ENCODE results near the gene AGT. TPM values are rescaled to one million over a fixed set of nuclear protein-coding genes. Genes with fewer than 3 reads are reported as not detected.
A peak's percentile ranks its signal among the peaks of the same experiment; 100 is the strongest.

The AGT gene
- total RNA-seq, 1 experiment from 2014 or later = not detected

- DNase-seq = no peak
- Histone ChIP-seq H3K4me2 (no peak overlapping the region), H4K20me1 (ENCODE audit: insufficient read depth) (no peaks in the 10 kb centered on the region), H3F3A (ENCODE audit: insufficient read depth, low read depth) (no peaks in the 10 kb centered on the region), H3K36me3 (ENCODE audit: low read depth) (no peaks in the 10 kb centered on the region), H3K9me2 (ENCODE audit: insufficient read depth) (no peaks in the 10 kb centered on the region), H3K27me3 (ENCODE audit: insufficient read depth, low read depth) (no peaks in the 10 kb centered on the region), H3K79me2 (ENCODE audit: low read depth) (no peaks in the 10 kb centered on the region), H3K4me3 (no peak overlapping the region), H3K27ac (no peak overlapping the region), H3K9me3 (ENCODE audit: insufficient read depth, low read depth) (0 out of 2 replicates have a peak, but pooled peaks cover 3% of the 10 kb centered on the region), H3K4me1 (replicated peaks; ENCODE audit: insufficient read depth) (peaks cover 10% of the 10 kb centered on the region), H2AFZ (no peak overlapping the region)
- ChIA-PET CTCF (no interaction called here), POLR2A (ENCODE audit: unreplicated experiment) (no interaction called here)
- TF ChIP-seq EZH2 (IDR thresholded peaks at IDR 0.05; ENCODE audit: low read depth) = no peak
- TF ChIP-seq, protein P1, sequence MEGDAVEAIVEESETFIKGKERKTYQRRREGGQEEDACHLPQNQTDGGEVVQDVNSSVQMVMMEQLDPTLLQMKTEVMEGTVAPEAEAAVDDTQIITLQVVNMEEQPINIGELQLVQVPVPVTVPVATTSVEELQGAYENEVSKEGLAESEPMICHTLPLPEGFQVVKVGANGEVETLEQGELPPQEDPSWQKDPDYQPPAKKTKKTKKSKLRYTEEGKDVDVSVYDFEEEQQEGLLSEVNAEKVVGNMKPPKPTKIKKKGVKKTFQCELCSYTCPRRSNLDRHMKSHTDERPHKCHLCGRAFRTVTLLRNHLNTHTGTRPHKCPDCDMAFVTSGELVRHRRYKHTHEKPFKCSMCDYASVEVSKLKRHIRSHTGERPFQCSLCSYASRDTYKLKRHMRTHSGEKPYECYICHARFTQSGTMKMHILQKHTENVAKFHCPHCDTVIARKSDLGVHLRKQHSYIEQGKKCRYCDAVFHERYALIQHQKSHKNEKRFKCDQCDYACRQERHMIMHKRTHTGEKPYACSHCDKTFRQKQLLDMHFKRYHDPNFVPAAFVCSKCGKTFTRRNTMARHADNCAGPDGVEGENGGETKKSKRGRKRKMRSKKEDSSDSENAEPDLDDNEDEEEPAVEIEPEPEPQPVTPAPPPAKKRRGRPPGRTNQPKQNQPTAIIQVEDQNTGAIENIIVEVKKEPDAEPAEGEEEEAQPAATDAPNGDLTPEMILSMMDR (conservative IDR thresholded peaks at IDR 0.05) = no peak
- BruUV-seq (replicated peaks) = no TSS peak
- intact Hi-C loops (cut with micrococcal nuclease; ENCODE audit: unreplicated experiment) = no loop called here
These were observed 23.8 kb upstream of the AGT start for GRCh38 chr1:230737622-230738262.

DNA sequence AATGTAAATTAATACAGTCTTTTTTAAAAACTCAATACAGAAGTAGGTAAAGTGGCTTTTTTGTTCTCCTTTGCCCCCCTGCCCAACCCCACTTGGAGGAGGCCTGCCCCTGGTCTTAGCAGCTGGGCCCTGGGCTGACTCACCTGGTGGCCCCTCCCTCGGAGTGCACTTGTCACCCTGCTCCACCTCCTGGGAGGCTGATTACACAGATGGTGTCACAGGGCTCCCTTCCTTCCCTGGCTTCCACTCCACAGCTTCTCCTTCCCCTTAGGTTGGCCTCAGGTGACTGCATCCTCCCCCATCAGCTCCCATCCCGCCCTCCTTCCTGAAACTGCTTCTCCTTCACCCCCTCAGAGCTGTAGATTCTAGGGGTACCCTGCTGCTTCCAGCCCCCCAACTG lies 21.5 kb upstream of the AGT start:
- CTCF ChIA-PET = no interaction called here
- BruUV-seq (replicated peaks) = no TSS peak

DNA sequence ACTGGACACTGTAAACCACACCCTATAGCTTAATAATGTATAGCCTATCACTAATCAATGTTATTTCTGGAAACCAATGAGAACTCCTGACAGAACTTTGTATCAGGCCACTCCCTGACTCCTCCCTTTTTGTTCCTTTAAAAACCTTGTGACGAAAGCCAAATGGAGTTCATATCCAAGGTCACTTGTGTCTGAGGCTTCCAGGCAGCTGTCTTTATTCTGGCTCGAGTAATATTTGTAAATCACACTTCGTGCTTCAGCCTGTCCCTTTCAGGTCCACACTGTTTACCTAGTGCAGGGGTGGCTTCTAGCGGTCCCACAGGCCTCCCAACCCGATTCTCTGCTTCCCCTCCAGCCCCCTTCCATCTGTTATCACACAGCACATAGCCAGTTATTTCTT lies 17.1 kb upstream of the AGT start:
- DNase-seq = no peak
- H2AFZ ChIP-seq = no peak overlapping the region
- no peaks in the 10 kb centered on the region for H3K9me3 ChIP-seq (ENCODE audit: insufficient read depth, low read depth)
- H3K79me2 ChIP-seq (ENCODE audit: low read depth) = no peaks in the 10 kb centered on the region
- H3F3A ChIP-seq (ENCODE audit: insufficient read depth, low read depth) = no peaks in the 10 kb centered on the region
- H3K9me2 ChIP-seq (ENCODE audit: insufficient read depth) = no peaks in the 10 kb centered on the region
- no peak overlapping the region for H3K27ac ChIP-seq
- H3K36me3 ChIP-seq (ENCODE audit: low read depth) = no peaks in the 10 kb centered on the region
- peaks cover 9% of the 10 kb centered on the region for H3K4me1 ChIP-seq (replicated peaks; ENCODE audit: insufficient read depth)
- no peak overlapping the region for H3K4me2 ChIP-seq
- ChIA-PET POLR2A (ENCODE audit: unreplicated experiment) (no interaction called here), CTCF (no interaction called here)
- H3K4me3 ChIP-seq = no peak overlapping the region
- TF ChIP-seq, protein P1 (conservative IDR thresholded peaks at IDR 0.05) = no peak
- no peak for TF ChIP-seq EZH2 (IDR thresholded peaks at IDR 0.05; ENCODE audit: low read depth)
- intact Hi-C loops (cut with micrococcal nuclease; ENCODE audit: unreplicated experiment) = no loop called here
- no peaks in the 10 kb centered on the region for H3K27me3 ChIP-seq (ENCODE audit: insufficient read depth, low read depth)
- H4K20me1 ChIP-seq (ENCODE audit: insufficient read depth) = no peaks in the 10 kb centered on the region
- no TSS peak for BruUV-seq (replicated peaks)

More for the DNA sequence above, 21.5 kb upstream of the AGT start:
- no peaks in the 10 kb centered on the region for H3K79me2 ChIP-seq (ENCODE audit: low read depth)
- H3K4me3 ChIP-seq = no peak overlapping the region
- no peaks in the 10 kb centered on the region for H3K9me2 ChIP-seq (ENCODE audit: insufficient read depth)
- intact Hi-C loops (cut with micrococcal nuclease; ENCODE audit: unreplicated experiment) = no loop called here
- peak overlapping the region; percentile 38; the same call in 1 of the 2 replicates for H3K4me2 ChIP-seq
- peak; percentile 37 to 50 for DNase-seq
- H3F3A ChIP-seq (ENCODE audit: insufficient read depth, low read depth) = no peaks in the 10 kb centered on the region
- H2AFZ ChIP-seq = no peak overlapping the region; the same call in 1 of the 2 replicates
- no peak overlapping the region for H3K27ac ChIP-seq
- no peak for TF ChIP-seq EZH2 (IDR thresholded peaks at IDR 0.05; ENCODE audit: low read depth)
- TF ChIP-seq, protein P1 (conservative IDR thresholded peaks at IDR 0.05) = no peak
- H3K4me1 ChIP-seq (replicated peaks; ENCODE audit: insufficient read depth) = peaks cover 10% of the 10 kb centered on the region
- H3K9me3 ChIP-seq (ENCODE audit: insufficient read depth, low read depth) = 0 out of 2 replicates have a peak, but pooled peaks cover 3% of the 10 kb centered on the region
- H3K27me3 ChIP-seq (ENCODE audit: insufficient read depth, low read depth) = no peaks in the 10 kb centered on the region
- H4K20me1 ChIP-seq (ENCODE audit: insufficient read depth) = no peaks in the 10 kb centered on the region
- POLR2A ChIA-PET (ENCODE audit: unreplicated experiment) = no interaction called here
- H3K36me3 ChIP-seq (ENCODE audit: low read depth) = no peaks in the 10 kb centered on the region

All from PC-9 (cell line).